SK-N-SH treated with all-trans-retinoic acid at 6 μM for 48 hours (cell line): ENCODE results near the gene MRTFA.

Source experiments
- ARNTL ChIP-seq: fragments of 450-650 bp; formaldehyde crosslinking; IDR thresholded peaks from 2 replicates; pipeline ENCODE4 v1.5.0; 2020; ENCODE audit warnings: low read depth, mild to moderate bottlenecking, moderate library complexity, borderline replicate concordance
- BACH2 ChIP-seq: fragments of 250-450 bp; sonication (Bioruptor Pico); IDR thresholded peaks from 2 replicates; pipeline ENCODE4 v1.9.0; 2021; ENCODE audit warnings: mild to moderate bottlenecking, borderline replicate concordance
- ESRRG ChIP-seq: fragments of 250-450 bp; sonication (Bioruptor Pico); IDR thresholded peaks from 2 replicates; pipeline ENCODE4 v1.6.1; 2021; ENCODE audit warnings: mild to moderate bottlenecking
- OSR1 ChIP-seq: fragments of 250-450 bp; sonication (Bioruptor Pico); IDR thresholded peaks from 2 replicates; pipeline ENCODE4 v1.8.0; 2022; ENCODE audit warnings: moderate library complexity, mild to moderate bottlenecking, inconsistent platforms
- PPARA ChIP-seq: fragments of 250-450 bp; sonication (Bioruptor Pico); IDR thresholded peaks from 2 replicates; pipeline ENCODE4 v1.5.0; 2020; ENCODE audit warnings: mild to moderate bottlenecking, borderline replicate concordance
- RARB ChIP-seq: fragments of 250-450 bp; sonication (Bioruptor Pico); IDR thresholded peaks from 2 replicates; pipeline ENCODE4 v1.8.0; 2021; ENCODE audit warnings: mild to moderate bottlenecking, moderate library complexity
- TCF4 ChIP-seq: fragments of 250-450 bp; sonication (Bioruptor Pico); IDR thresholded peaks from 2 replicates; pipeline ENCODE4 v1.8.0; 2021; ENCODE audit warnings: mild to moderate bottlenecking, moderate library complexity, borderline replicate concordance
- TOX ChIP-seq: fragments of 250-450 bp; sonication (Bioruptor Pico); IDR thresholded peaks from 2 replicates; pipeline ENCODE4 v1.8.0; 2021; ENCODE audit warnings: mild to moderate bottlenecking, moderate library complexity, borderline replicate concordance
- ZFP30 ChIP-seq: fragments of 450-650 bp; formaldehyde crosslinking; IDR thresholded peaks from 2 replicates; pipeline ENCODE4 v1.5.0; 2022; ENCODE audit warnings: mild to moderate bottlenecking, moderate library complexity
- ZNF565 ChIP-seq: fragments of 450-650 bp; formaldehyde crosslinking; conservative IDR thresholded peaks from 2 replicates; pipeline ENCODE4 v1.5.0; 2020; ENCODE audit warnings: low read depth, mild to moderate bottlenecking, moderate library complexity
- ZNF8 ChIP-seq: fragments of 450-650 bp; formaldehyde crosslinking; IDR thresholded peaks from 2 replicates; pipeline ENCODE4 v1.5.0; 2020; ENCODE audit warnings: mild to moderate bottlenecking, moderate library complexity
- TF ChIP-seq, protein P1 (sequence below): fragments of 250-450 bp; sonication (Bioruptor Pico); IDR thresholded peaks from 2 replicates; pipeline ENCODE4 v1.8.0; 2020; ENCODE audit warnings: mild to moderate bottlenecking, moderate library complexity, borderline replicate concordance
- TF ChIP-seq, protein P2 (sequence below): fragments of 250-450 bp; sonication (Bioruptor Pico); IDR thresholded peaks from 2 replicates; pipeline ENCODE4 v1.5.1; 2021; ENCODE audit warnings: mild to moderate bottlenecking, moderate library complexity

DNA sequence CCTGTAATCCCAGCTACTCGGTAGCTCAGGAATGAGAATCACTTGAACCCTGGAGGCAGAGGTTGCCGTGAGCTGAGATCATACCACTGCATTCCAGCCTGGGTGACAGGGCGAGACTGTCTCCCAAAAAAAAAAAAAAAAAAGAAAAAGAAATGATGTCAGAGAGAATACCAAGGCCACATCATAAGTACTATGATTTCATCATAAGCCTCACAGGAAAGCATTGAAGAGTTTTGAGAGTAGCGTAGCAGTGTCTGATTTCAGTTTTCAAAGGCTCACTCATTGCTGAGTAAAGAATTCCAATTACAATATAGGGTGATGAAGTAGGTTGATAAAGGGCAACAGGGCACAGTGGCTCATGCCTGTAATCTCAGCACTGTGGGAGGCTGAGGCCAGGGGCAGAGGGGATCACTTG, 88.8 kb downstream of the MRTFA start:
- TF ChIP-seq ZFP30 (no peak), PPARA (CRISPR knock-in tag) (no peak), RARB (CRISPR knock-in tag) (no peak), ARNTL (no peak), BACH2 (CRISPR knock-in tag) (no peak), OSR1 (CRISPR knock-in tag) (no peak), TCF4 (CRISPR knock-in tag) (no peak), ESRRG (CRISPR knock-in tag) (no peak), TOX (CRISPR knock-in tag) (no peak), ZNF8 (CRISPR knock-in tag) (no peak), ZNF565 (CRISPR knock-in tag) (no peak)
- TF ChIP-seq, protein P1, sequence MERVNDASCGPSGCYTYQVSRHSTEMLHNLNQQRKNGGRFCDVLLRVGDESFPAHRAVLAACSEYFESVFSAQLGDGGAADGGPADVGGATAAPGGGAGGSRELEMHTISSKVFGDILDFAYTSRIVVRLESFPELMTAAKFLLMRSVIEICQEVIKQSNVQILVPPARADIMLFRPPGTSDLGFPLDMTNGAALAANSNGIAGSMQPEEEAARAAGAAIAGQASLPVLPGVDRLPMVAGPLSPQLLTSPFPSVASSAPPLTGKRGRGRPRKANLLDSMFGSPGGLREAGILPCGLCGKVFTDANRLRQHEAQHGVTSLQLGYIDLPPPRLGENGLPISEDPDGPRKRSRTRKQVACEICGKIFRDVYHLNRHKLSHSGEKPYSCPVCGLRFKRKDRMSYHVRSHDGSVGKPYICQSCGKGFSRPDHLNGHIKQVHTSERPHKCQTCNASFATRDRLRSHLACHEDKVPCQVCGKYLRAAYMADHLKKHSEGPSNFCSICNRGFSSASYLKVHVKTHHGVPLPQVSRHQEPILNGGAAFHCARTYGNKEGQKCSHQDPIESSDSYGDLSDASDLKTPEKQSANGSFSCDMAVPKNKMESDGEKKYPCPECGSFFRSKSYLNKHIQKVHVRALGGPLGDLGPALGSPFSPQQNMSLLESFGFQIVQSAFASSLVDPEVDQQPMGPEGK (CRISPR knock-in tag): no peak
- TF ChIP-seq, protein P2, sequence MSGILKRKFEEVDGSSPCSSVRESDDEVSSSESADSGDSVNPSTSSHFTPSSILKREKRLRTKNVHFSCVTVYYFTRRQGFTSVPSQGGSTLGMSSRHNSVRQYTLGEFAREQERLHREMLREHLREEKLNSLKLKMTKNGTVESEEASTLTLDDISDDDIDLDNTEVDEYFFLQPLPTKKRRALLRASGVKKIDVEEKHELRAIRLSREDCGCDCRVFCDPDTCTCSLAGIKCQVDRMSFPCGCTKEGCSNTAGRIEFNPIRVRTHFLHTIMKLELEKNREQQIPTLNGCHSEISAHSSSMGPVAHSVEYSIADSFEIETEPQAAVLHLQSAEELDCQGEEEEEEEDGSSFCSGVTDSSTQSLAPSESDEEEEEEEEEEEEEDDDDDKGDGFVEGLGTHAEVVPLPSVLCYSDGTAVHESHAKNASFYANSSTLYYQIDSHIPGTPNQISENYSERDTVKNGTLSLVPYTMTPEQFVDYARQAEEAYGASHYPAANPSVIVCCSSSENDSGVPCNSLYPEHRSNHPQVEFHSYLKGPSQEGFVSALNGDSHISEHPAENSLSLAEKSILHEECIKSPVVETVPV: no peak
